ENCODE data around the gene RBM6. TPM values are rescaled to one million over a fixed set of nuclear protein-coding genes. Genes with fewer than 3 reads are reported as not detected.
A peak's percentile ranks its signal among the peaks of the same experiment; 100 is the strongest.

Gene RBM6
- total and polyA plus RNA-seq, 9 of the 15 experiments (the other 6 are each of a cell fraction or from before 2014, with no cell fraction given) = 19.9 to 82.2 (median 57.8) TPM

- no peak for ATAC-seq
- no peak for DNase-seq (ENCODE audit: extremely low read depth in 1 of 4, low spot score in 3 of 4)
- no peak overlapping the region for H3K4me2 ChIP-seq (ENCODE audit: insufficient read depth, low read length)
- H3K36me3 ChIP-seq (ENCODE audit: control insufficient read depth, insufficient read depth, low read length) = peaks cover 60% of the 10 kb centered on the region
- H3K27ac ChIP-seq (ENCODE audit: extremely low read depth, low read depth, low read length) = no peak overlapping the region
- TF ChIP-seq ZKSCAN3 (CRISPR knock-in tag; IDR thresholded peaks at IDR 0.05) = no peak
- TF ChIP-seq E2F4 (CRISPR knock-in tag; IDR thresholded peaks at IDR 0.05; ENCODE audit: low read depth) = no peak
- no peak for TF ChIP-seq RNF2 (IDR thresholded peaks at IDR 0.05)
- no peak for TF ChIP-seq SRSF9 (IDR thresholded peaks at IDR 0.05; ENCODE audit: borderline replicate concordance, low read depth, low read length)
- TF ChIP-seq, protein P1, sequence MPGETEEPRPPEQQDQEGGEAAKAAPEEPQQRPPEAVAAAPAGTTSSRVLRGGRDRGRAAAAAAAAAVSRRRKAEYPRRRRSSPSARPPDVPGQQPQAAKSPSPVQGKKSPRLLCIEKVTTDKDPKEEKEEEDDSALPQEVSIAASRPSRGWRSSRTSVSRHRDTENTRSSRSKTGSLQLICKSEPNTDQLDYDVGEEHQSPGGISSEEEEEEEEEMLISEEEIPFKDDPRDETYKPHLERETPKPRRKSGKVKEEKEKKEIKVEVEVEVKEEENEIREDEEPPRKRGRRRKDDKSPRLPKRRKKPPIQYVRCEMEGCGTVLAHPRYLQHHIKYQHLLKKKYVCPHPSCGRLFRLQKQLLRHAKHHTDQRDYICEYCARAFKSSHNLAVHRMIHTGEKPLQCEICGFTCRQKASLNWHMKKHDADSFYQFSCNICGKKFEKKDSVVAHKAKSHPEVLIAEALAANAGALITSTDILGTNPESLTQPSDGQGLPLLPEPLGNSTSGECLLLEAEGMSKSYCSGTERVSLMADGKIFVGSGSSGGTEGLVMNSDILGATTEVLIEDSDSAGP (CRISPR knock-in tag; IDR thresholded peaks at IDR 0.05) = no peak
- TF ChIP-seq NCOA4 (IDR thresholded peaks at IDR 0.05; ENCODE audit: partially characterized antibody) = no peak
- no peak for TF ChIP-seq SRSF3 (IDR thresholded peaks at IDR 0.05; ENCODE audit: insufficient read depth, low read length)
- H3K4me3 ChIP-seq = no peak overlapping the region
- H4K20me1 ChIP-seq (replicated peaks; ENCODE audit: control insufficient read depth, insufficient read depth, low read length) = no peaks in the 10 kb centered on the region
- no peak overlapping the region for H3K9ac ChIP-seq (ENCODE audit: insufficient read depth in 1 of 2, low read depth in 2 of 2, low read length in 2 of 2)
- 100% methylated on average over 2 of the region's 2 CpGs for WGBS (ENCODE audit: insufficient coverage, low coverage, missing lambda C conversion rate)
- intact Hi-C loops (cut with micrococcal nuclease) = no loop called here
- no peaks in the 10 kb centered on the region for H3K9me3 ChIP-seq (replicated peaks; ENCODE audit: control insufficient read depth, insufficient read depth, low read depth, low read length)
- H3K4me1 ChIP-seq (replicated peaks in 1 of 2; ENCODE audit: control insufficient read depth in 2 of 2, insufficient read depth in 2 of 2, low read length in 2 of 2) = no peaks in the 10 kb centered on the region
- H3K79me2 ChIP-seq (ENCODE audit: control insufficient read depth, insufficient read depth, low read length) = peaks cover 3% of the 10 kb centered on the region; the same call in 1 of the 3 replicates
- FAIRE-seq = no peak
- ChIA-PET POLR2A (interaction anchor here (0.6 to 1.0 kb wide), 2 partner anchors 19 to 230 kb away, joined by 3 read pairs; no protein-coding TSS in a partner anchor), CTCF (ENCODE audit: low intra/inter-chr PET ratio) (no interaction called here)
- TSS peak; percentile 24 for BruUV-seq (replicated peaks)
- no peak overlapping the region for H2AFZ ChIP-seq (ENCODE audit: low read depth, low read length)
- H3K27me3 ChIP-seq (ENCODE audit: control insufficient read depth in 2 of 2, insufficient read depth in 2 of 2, low read length in 2 of 2) = no peaks in the 10 kb centered on the region
- in situ Hi-C loops (cut with MboI) = no loop called here
- H3K9me1 ChIP-seq (ENCODE audit: control insufficient read depth, insufficient read depth, low read length) = no peaks in the 10 kb centered on the region
These were observed 37.0 kb downstream of the RBM6 start for GRCh38 chr3:49976942-49977341.
